ENCODE data around the gene C1orf35. TPM values are rescaled to one million over a fixed set of nuclear protein-coding genes. Genes with fewer than 3 reads are reported as not detected.
A peak's percentile ranks its signal among the peaks of the same experiment; 100 is the strongest.

The C1orf35 gene
- total RNA-seq, 2 donors from 2014 or later, result 16.4 to 26.7 TPM

DNA sequence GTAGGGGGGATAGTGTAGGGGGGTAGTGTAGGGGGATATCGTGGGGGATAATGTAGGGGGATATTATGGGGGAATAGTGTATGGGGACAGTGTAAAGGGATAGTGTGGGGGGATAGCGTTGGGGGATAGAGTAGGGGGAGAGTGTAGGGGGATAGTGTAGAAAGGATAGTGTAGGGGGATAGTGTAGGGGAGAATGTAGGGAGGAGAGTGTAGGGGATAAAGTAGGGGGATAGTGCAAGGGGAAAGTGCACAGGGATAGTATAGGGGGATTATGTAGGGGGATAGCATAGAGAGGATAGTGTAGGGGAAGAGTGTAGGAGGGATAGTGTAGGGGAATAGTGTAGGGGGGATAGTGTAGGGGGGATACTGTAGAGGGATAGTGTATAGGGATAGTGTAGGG lies 33.0 kb downstream of the C1orf35 start:
- DNase-seq (ENCODE audit: low spot score) (no peak), ATAC-seq (no peak)
- H3K27ac Mint-ChIP-seq, result no peak overlapping the region
- H3K36me3 Mint-ChIP-seq, result no peaks in the 10 kb centered on the region
- H3K4me3 Mint-ChIP-seq, result no peak overlapping the region
- no peaks in the 10 kb centered on the region for H3K9me3 Mint-ChIP-seq
- peaks cover 9 to 14% of the 10 kb centered on the region in 2 donors for H3K27me3 Mint-ChIP-seq
- H3K4me1 Mint-ChIP-seq (ENCODE audit: low read depth in 2 of 2), result peaks cover 0 to 8% of the 10 kb centered on the region in 2 donors

DNA sequence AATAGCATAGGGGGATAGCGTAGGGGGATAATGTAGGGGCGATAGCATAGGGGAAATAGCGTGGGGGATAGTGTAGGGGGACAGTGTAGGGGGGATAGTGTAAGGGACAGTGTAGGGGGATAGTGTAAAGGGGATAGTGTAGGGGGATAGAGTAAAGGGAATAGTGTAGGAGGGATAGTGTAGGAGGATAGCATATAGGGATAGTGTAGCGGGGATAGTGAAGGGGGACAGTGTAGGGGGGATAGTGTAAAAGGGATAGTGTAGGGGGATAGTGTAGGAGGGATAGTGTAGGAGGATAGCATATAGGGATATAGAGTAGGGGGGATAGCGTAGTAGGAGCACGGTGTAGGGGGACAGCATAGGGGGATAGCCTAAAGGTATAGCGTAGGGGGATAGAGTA lies 34.8 kb downstream of the C1orf35 start:
- H3K27ac Mint-ChIP-seq, result no peak overlapping the region
- no peaks in the 10 kb centered on the region for H3K9me3 Mint-ChIP-seq
- H3K4me1 Mint-ChIP-seq (ENCODE audit: low read depth in 2 of 2), result peaks cover 0 to 5% of the 10 kb centered on the region in 2 donors
- no peak overlapping the region for H3K4me3 Mint-ChIP-seq
- DNase-seq (ENCODE audit: low spot score) (no peak), ATAC-seq (no peak)
- peaks cover 9 to 14% of the 10 kb centered on the region in 2 donors for H3K27me3 Mint-ChIP-seq
- H3K36me3 Mint-ChIP-seq, result no peaks in the 10 kb centered on the region

DNA sequence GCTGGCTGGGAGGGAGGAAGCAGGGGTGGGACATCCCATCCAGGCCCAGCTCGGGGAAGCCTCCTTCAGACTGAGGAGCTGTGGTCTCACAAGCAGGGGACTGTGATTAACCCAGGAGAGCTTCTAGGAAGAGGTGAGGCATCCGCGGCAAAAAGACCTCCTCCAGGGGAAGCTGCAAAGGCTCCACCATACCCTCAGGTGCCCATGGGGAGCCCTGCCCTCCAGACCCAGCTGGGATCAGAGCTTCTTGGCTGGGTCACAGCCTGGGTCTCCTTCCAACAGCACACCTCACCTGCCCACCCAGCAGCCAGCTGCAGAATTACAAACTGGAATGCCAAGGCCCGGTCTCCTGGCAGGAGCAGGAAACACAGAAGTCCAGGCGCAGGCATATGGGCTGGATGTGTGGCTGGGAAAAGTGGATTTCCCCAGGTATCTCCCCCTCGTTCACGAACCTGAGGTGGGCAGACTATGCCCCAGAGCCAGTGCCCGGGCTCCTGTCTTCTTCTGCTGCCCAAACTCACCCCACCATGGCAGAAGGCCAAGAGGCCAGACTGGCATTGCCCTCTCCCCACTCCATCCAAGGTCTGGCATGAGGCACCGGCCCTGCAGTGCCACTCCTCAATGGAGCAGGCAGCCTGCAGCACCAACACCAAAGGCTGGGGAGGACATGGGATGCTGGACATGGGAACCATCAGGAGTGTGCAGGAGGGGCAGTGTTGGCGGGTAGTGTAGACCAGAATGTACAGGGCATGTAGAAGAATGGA lies 36.1 kb downstream of the C1orf35 start:
- no peaks in the 10 kb centered on the region for H3K4me1 Mint-ChIP-seq (ENCODE audit: low read depth in 2 of 2)
- DNase-seq (ENCODE audit: low spot score) (no peak), ATAC-seq (no peak)
- H3K4me3 Mint-ChIP-seq, result no peak overlapping the region
- peaks cover 9 to 14% of the 10 kb centered on the region in 2 donors for H3K27me3 Mint-ChIP-seq
- no peaks in the 10 kb centered on the region for H3K36me3 Mint-ChIP-seq
- no peak overlapping the region for H3K27ac Mint-ChIP-seq
- H3K9me3 Mint-ChIP-seq, result no peaks in the 10 kb centered on the region

DNA sequence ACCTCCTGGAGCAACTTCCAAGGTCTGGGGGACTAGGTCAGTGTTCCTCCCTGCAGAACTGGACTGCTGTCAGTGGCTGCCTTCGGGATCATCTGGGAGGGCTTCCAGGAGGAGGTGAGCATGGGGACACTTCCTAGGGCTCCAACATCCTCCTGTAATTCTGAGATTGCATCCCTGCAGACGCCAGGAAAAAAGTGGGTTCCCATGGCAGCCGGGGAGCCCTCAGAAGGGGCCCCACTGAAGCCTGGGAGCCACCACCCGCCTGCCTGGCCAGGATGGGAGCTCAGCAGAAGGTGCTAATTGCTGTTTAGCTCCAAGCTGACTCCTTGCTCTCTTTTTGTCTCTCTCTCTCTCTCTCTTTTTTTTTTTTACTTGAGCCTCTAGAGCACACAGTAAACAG lies 36.7 kb downstream of the C1orf35 start:
- no peak for ATAC-seq
- H3K36me3 Mint-ChIP-seq, result no peaks in the 10 kb centered on the region
- H3K27me3 Mint-ChIP-seq, result peaks cover 10 to 14% of the 10 kb centered on the region in 2 donors

DNA sequence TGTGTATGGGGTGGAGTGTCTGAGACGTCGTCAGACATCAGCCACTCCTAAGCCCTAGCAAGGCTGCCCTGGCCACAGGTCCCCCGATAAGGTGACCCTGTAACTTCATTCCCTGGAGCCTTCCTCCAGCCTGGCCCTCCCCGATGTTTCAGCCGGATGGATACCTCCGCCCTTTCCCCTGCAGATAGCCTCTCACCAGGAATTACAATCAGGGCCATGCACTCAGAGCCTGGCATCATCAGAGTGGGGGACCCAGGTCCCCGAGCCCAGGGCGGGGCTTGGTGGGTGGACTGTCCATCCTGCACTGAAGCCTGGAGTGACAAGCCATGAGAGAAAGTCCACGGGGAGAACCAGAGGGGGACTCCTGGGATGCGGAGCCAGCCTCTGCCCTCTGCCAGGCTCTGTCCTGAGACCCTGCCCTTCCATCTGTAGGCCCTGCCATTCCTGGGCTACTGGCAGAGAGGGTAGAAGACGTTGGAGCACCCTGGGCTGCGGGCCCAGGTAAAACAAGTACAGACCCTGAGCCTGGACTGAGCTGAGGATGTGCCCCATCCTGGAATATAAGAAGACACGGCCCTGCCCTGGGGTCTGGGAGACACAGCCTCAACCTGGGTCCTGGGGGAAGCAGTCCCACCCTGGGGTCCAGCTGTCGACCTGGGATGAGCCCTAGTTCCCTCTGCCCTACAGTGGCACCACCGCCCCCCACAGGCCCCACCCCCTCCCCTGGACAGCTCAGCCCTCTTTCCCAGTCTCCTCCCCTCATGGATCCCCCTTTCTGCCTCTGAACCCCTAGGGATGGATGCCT lies 37.4 kb downstream of the C1orf35 start:
- DNase-seq (ENCODE audit: low spot score), result no peak
- ATAC-seq, result no peak
- Mint-ChIP-seq H3K4me1 (ENCODE audit: low read depth in 2 of 2) (peaks cover 5% of the 10 kb centered on the region in 2 donors), H3K27me3 (peaks cover 17 to 19% of the 10 kb centered on the region in 2 donors), H3K4me3 (no peak overlapping the region), H3K9me3 (no peaks in the 10 kb centered on the region), H3K27ac (no peak overlapping the region), H3K36me3 (no peaks in the 10 kb centered on the region)

More for the DNA sequence above, 36.7 kb downstream of the C1orf35 start:
- Mint-ChIP-seq H3K4me3 (no peak overlapping the region), H3K4me1 (ENCODE audit: low read depth in 2 of 2) (no peaks in the 10 kb centered on the region), H3K27ac (no peak overlapping the region), H3K9me3 (no peaks in the 10 kb centered on the region)
- no peak for DNase-seq (ENCODE audit: low spot score)

DNA sequence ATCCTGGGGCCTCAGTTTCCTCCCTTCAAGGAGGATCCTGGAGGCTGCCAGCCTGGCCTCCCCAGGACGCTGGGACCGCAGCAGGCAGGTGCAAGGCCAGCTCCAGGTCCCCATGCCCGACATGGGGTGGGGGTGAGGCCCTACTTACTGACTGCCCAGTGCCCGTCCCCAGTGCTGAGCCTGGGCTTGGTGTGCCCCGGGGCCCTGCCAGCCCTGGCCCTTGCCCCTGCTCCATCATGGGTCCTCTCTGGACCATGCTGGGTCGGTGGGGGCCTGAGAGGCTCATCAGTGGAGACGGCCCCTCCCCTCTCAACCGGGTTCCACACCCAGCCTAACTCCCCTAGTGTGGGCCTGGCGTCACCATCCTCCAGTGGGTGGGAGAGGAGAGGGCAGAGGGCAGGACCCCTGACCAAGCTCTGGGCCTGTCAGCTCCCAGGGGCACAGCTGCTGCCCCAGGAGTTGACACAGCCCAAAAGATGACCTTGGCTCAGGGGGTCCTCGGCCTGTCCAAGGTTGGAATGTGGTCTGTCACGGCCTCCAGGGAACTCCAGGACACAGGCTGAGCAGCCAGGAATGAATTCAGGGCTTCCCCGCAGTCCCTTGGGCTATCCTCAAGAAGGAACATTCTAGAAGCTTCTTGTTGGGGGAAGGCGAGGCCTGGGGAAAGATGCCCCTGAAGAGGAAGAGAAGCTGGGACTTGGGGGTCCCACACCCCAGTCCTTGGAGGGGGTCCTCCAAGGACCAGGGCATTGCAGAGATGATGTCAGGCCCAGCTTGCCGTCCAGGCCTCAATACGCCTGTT lies 38.2 kb downstream of the C1orf35 start:
- ATAC-seq, result no peak
- Mint-ChIP-seq H3K27ac (no peak overlapping the region), H3K9me3 (no peaks in the 10 kb centered on the region), H3K4me1 (ENCODE audit: low read depth in 2 of 2) (peaks cover 5 to 8% of the 10 kb centered on the region in 2 donors), H3K36me3 (no peaks in the 10 kb centered on the region), H3K4me3 (no peak overlapping the region), H3K27me3 (peaks cover 17 to 19% of the 10 kb centered on the region in 2 donors)
- no peak for DNase-seq (ENCODE audit: low spot score)

DNA sequence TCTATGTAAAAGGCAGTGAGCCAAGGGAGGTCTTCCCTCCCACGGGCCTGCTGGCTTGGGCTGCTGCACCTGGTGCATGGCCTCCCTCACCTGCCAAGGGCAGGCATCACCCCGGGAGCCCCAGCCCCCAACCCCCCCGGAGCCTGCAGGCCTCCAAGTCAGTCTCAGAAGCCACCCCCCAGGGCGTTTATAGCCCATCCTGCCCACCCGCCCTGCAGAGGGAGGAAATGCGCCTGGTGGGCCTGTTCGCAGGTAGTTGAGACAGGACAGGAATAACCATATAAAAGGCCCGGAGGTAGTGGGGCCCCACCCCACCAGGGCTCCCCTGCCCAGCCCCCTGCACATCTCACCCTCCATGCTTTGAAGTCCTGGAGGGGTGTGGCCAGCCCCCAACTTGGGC lies 38.8 kb downstream of the C1orf35 start:
- peaks cover 17 to 19% of the 10 kb centered on the region in 2 donors for H3K27me3 Mint-ChIP-seq
- no peaks in the 10 kb centered on the region for H3K9me3 Mint-ChIP-seq
- no peaks in the 10 kb centered on the region for H3K36me3 Mint-ChIP-seq
- no peak for ATAC-seq
- no peak for DNase-seq (ENCODE audit: low spot score)
- no peak overlapping the region for H3K27ac Mint-ChIP-seq
- peaks cover 5 to 8% of the 10 kb centered on the region in 2 donors for H3K4me1 Mint-ChIP-seq (ENCODE audit: low read depth in 2 of 2)
- H3K4me3 Mint-ChIP-seq, result no peak overlapping the region

DNA sequence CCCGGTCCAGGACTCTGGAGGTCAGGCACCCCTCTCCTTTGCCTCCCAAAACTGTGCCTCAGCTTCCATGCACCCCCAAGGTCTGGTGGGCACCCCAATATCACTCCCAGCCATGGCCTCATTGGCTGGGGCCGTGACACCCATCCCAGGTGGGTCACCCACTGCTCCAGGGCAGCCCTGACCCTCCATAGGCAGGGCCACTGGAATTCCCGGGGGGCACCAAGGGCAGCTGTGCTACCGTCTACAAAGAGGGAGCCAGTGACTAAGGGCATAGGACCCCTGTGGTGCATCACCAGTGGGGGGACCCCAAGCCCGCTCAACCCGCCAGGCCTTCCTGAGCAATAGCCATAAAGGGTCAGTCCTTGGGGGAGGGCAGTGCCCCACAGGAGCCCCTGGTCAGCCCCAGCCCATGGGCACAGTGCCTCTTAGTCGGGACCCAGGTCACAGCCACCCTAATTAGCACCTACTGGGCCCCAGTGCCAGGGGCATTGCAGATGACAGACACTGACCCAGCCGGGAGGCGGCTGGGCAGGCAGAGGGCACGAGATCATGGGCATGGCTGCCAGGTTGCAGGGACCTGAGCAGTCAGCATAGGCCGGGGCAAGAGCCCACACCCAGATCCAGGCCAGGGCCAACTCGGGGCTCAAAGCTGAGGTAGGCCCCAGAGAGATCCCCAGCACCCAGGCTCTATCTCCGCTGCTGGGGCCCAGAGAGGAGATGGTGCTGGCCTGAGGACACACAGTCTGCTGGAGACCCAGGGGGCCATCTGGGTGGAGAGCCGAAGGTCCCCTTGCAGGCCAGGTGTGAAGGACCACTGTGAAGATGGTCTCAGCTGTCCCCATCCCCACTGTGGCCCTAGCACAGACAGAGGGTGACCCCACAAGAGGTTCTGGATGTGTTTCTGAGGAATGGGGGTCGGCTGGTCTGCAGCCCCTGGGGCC lies 39.6 kb downstream of the C1orf35 start:
- no peak for DNase-seq (ENCODE audit: low spot score)
- H3K27me3 Mint-ChIP-seq, result peaks cover 17 to 20% of the 10 kb centered on the region in 2 donors
- no peaks in the 10 kb centered on the region for H3K36me3 Mint-ChIP-seq
- peaks cover 5 to 8% of the 10 kb centered on the region in 2 donors for H3K4me1 Mint-ChIP-seq (ENCODE audit: low read depth in 2 of 2)
- no peak for ATAC-seq
- no peak overlapping the region for H3K27ac Mint-ChIP-seq
- H3K9me3 Mint-ChIP-seq, result no peaks in the 10 kb centered on the region
- no peak overlapping the region for H3K4me3 Mint-ChIP-seq

DNA sequence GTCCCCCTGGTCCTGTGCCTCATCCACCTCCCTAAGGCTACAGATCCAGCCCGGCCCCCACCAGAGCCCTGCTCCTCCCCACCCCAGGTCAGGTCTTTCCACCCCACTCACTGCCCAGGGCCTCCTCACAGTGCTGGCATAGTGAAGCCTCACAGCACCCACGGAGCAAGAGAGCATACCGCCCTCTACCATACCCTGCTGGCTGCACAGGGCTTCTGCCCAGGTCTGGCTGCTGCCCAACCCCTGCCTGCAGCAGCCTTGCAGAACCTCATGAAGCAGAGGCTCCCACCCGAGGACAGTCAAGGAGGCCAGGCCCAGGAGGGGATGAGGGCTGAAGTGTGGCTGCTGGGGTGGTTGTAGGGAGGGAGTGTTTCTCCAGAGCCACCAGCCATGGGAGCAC lies 40.3 kb downstream of the C1orf35 start:
- peaks cover 5 to 8% of the 10 kb centered on the region in 2 donors for H3K4me1 Mint-ChIP-seq (ENCODE audit: low read depth in 2 of 2)
- H3K36me3 Mint-ChIP-seq, result no peaks in the 10 kb centered on the region
- H3K4me3 Mint-ChIP-seq, result no peak overlapping the region
- peaks cover 17 to 25% of the 10 kb centered on the region in 2 donors for H3K27me3 Mint-ChIP-seq
- DNase-seq (ENCODE audit: low spot score), result no peak
- ATAC-seq, result no peak
- H3K27ac Mint-ChIP-seq, result no peak overlapping the region
- no peaks in the 10 kb centered on the region for H3K9me3 Mint-ChIP-seq

DNA sequence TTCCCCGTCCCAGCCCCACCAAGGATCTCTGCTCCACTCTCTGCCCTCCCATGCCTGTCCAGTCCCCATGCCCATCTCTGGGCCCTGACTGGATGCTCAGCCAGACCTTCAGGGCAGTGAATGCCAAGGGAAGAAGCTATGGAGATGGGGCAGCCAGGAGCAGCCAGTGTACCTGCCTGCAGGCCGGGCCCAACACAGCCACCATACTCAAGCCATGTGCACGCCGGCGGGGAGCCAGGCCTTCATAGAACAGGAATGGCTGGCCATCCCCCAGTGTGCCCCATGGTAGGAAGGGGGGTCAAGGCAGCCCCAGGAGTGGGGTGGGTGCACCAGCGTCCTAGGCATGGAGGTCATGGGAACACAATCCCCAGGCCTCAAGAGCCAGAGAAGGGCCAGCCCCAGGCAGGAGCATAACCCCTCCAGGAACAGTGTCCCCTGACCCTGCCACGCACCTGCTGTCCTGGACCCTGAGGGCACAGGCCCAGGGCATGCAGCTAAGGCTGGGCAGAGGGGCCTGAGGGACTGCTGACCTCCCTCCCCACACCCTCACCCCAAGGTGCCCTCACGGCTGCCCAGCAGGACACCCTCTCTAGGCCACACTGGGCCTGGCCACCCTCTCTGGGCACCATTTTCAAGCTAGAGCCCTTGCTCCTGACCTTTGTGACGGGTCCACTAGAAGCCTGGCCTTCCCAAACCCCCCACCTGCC lies 40.9 kb downstream of the C1orf35 start:
- no peak for DNase-seq (ENCODE audit: low spot score)
- Mint-ChIP-seq H3K4me3 (no peak overlapping the region), H3K27me3 (peaks cover 21 to 24% of the 10 kb centered on the region in 2 donors), H3K36me3 (no peaks in the 10 kb centered on the region), H3K9me3 (no peaks in the 10 kb centered on the region), H3K4me1 (ENCODE audit: low read depth in 2 of 2) (peaks cover 5 to 8% of the 10 kb centered on the region in 2 donors), H3K27ac (no peak overlapping the region)
- no peak for ATAC-seq

DNA sequence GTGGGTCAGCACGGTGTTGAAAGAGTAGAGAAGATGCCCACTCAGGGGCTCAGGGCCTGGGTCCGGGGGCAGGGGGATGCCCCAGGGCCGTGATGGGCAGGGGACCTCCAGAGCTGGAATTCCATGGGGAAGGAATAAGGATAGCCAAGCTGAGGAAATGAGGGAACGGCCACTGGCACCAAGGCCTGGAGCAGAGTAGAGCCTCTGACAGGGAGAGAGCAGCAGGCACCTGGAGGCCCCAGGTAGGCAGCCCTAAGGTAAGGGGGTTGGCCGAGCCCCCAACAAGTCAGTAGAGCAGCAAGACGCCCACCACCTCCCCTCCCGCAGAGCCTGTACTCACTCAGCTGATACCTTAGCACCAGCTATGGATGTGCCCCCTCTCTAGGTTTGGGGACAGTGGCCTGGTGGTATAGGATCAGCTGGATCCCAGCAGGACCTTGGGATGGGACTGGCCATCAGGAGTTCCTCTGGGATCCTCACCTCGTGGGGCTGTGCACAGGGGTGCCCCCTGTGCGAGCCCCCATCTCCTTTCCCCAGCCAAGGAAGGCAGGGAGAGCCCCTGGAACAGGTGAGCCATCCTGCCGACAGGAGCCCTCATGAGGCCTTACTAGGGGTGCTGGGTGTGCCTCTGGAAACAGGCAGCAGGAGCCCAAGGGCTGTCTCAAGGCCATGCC lies 41.6 kb downstream of the C1orf35 start:
- Mint-ChIP-seq H3K4me1 (ENCODE audit: low read depth in 2 of 2) (peaks cover 5 to 8% of the 10 kb centered on the region in 2 donors), H3K4me3 (peak overlapping the region; percentile 33)
- ATAC-seq, result no peak

More for the DNA sequence above, 41.6 kb downstream of the C1orf35 start:
- no peak for DNase-seq (ENCODE audit: low spot score)
- H3K9me3 Mint-ChIP-seq, result no peaks in the 10 kb centered on the region
- H3K27ac Mint-ChIP-seq, result no peak overlapping the region
- H3K27me3 Mint-ChIP-seq, result peaks cover 23 to 24% of the 10 kb centered on the region in 2 donors
- no peaks in the 10 kb centered on the region for H3K36me3 Mint-ChIP-seq

Data from natural killer cell treated with Interleukin-12 subunit alpha and Interleukin-12 subunit beta and Interleukin-15 and Interleukin-18, amount 100 ng/mL, for 72 hours (primary cell).